Measurements from ENCODE around the gene ZNF277.

- TF ChIP-seq CTCF (IDR thresholded peaks at IDR 0.05) = no peak
- no peak for TF ChIP-seq POLR2A (IDR thresholded peaks at IDR 0.05)
Observed at GRCh38 chr7:112172870-112173567, 33.5 kb upstream of the ZNF277 start.
